ENCODE data around the gene NSL1. TPM values are rescaled to one million over a fixed set of nuclear protein-coding genes. Genes with fewer than 3 reads are reported as not detected.
A peak's percentile ranks its signal among the peaks of the same experiment; 100 is the strongest.

The NSL1 gene
- total and polyA plus RNA-seq, 2 donors (not counting 1 experiment from before 2014, with no cell fraction given), result 21.4 to 24.4 TPM

DNA sequence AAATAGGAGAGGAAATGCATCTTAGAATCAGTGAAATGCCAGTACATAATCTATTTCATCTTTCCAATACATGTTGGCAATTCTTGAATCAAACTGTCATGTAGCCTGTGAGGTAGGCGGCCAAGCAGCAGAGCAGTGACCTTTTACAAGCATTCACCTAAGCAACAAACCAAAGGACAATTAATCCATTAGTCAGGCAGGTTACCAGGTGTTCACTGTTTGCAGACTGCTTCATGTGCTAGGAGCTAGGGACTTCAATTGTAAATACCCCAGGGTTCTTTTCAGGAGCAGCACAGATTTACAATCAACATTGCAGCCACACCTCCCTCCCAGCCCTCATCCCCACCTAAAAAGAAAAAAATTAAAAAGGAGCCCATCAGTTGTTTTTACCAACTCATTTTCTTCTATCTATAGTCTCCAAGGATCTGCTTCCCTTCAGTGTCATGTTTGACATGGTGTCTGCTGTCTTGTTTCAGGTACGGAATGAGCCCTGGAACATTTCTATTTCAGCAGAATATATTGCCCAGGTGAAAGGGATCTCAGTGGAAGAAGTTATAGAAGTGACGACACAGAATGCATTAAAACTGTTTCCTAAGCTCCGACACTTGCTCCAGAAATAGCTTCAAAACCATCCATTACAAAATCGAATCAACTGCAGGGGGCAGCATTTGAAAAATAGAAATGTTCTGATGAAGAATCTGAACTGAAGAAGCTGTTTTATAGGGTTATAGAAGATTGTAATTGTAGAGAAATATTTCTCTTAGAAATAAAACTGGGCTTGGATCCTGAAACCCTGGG is 23.2 kb upstream of the NSL1 start:
- H3K27me3 ChIP-seq (ENCODE audit: control insufficient read depth, insufficient read depth, low read length), result no peaks in the 10 kb centered on the region
- H4K20me1 ChIP-seq (ENCODE audit: control insufficient read depth, extremely low read depth, insufficient read depth, low read length), result no peaks in the 10 kb centered on the region
- H3K36me3 ChIP-seq (ENCODE audit: control insufficient read depth, insufficient read depth, low read length), result no peaks in the 10 kb centered on the region
- H3K4me1 ChIP-seq (ENCODE audit: control insufficient read depth, extremely low read depth, insufficient read depth, low read length), result no peaks in the 10 kb centered on the region
- no peak overlapping the region for H3K27ac ChIP-seq (ENCODE audit: insufficient read depth, low read length)
- no peak overlapping the region for H3K9ac ChIP-seq (ENCODE audit: insufficient read depth, low read length)
- H3K9me3 ChIP-seq (ENCODE audit: control insufficient read depth, insufficient read depth, low read depth, low read length), result no peaks in the 10 kb centered on the region
- peak in 1 of 2 donors; percentile 25 for DNase-seq (ENCODE audit: low read depth in 2 of 2)
- no peak overlapping the region for H3K4me2 ChIP-seq (ENCODE audit: extremely low read depth, insufficient read depth, low read length)
- H3K79me2 ChIP-seq (ENCODE audit: control insufficient read depth, insufficient read depth, low read length), result no peaks in the 10 kb centered on the region
- no peak overlapping the region for H3K4me3 ChIP-seq (replicated peaks in 1 of 4; ENCODE audit: control extremely low read depth in 1 of 4, insufficient read depth in 1 of 4, low read depth in 3 of 4, low read length in 4 of 4)
- H2AFZ ChIP-seq (ENCODE audit: low read length), result no peak overlapping the region
- TF ChIP-seq CTCF (conservative IDR thresholded peaks at IDR 0.05 in 1 of 2, IDR thresholded peaks at IDR 0.05 in 1 of 2; ENCODE audit: low read depth in 1 of 2, low read length in 2 of 2) (peak; percentile 24 to 41), EZH2 (IDR thresholded peaks at IDR 0.05; ENCODE audit: low read length, missing control alignments) (no peak)

- Histone ChIP-seq H3K9ac (ENCODE audit: insufficient read depth, low read length) (no peak overlapping the region), H3K9me3 (ENCODE audit: control insufficient read depth, insufficient read depth, low read depth, low read length) (no peaks in the 10 kb centered on the region), H3K4me3 (replicated peaks in 1 of 4; ENCODE audit: control extremely low read depth in 1 of 4, insufficient read depth in 1 of 4, low read depth in 3 of 4, low read length in 4 of 4) (no peak overlapping the region), H2AFZ (ENCODE audit: low read length) (no peak overlapping the region), H3K27ac (ENCODE audit: insufficient read depth, low read length) (no peak overlapping the region), H3K79me2 (ENCODE audit: control insufficient read depth, insufficient read depth, low read length) (no peaks in the 10 kb centered on the region), H3K4me2 (ENCODE audit: extremely low read depth, insufficient read depth, low read length) (no peak overlapping the region), H3K4me1 (ENCODE audit: control insufficient read depth, extremely low read depth, insufficient read depth, low read length) (no peaks in the 10 kb centered on the region), H3K27me3 (ENCODE audit: control insufficient read depth, insufficient read depth, low read length) (no peaks in the 10 kb centered on the region), H3K36me3 (ENCODE audit: control insufficient read depth, insufficient read depth, low read length) (no peaks in the 10 kb centered on the region), H4K20me1 (ENCODE audit: control insufficient read depth, extremely low read depth, insufficient read depth, low read length) (no peaks in the 10 kb centered on the region)
- TF ChIP-seq EZH2 (IDR thresholded peaks at IDR 0.05; ENCODE audit: low read length, missing control alignments), result no peak
- TF ChIP-seq CTCF (conservative IDR thresholded peaks at IDR 0.05 in 1 of 2, IDR thresholded peaks at IDR 0.05 in 1 of 2; ENCODE audit: low read depth in 1 of 2, low read length in 2 of 2), result no peak
- DNase-seq (ENCODE audit: low read depth in 2 of 2), result no peak
Measured at GRCh38 chr1:212805767-212806166, 14.2 kb upstream of the NSL1 start.

- H3K9me3 ChIP-seq (ENCODE audit: control insufficient read depth, insufficient read depth, low read depth, low read length), result no peaks in the 10 kb centered on the region
- no peak for TF ChIP-seq EZH2 (IDR thresholded peaks at IDR 0.05; ENCODE audit: low read length, missing control alignments)
- TF ChIP-seq CTCF (conservative IDR thresholded peaks at IDR 0.05 in 1 of 2, IDR thresholded peaks at IDR 0.05 in 1 of 2; ENCODE audit: low read depth in 1 of 2, low read length in 2 of 2), result no peak
- H2AFZ ChIP-seq (ENCODE audit: low read length), result no peak overlapping the region
- no peak overlapping the region for H3K9ac ChIP-seq (ENCODE audit: insufficient read depth, low read length)
- H3K4me2 ChIP-seq (ENCODE audit: extremely low read depth, insufficient read depth, low read length), result no peak overlapping the region
- DNase-seq (ENCODE audit: low read depth in 2 of 2), result peak; percentile 4 to 6
- no peaks in the 10 kb centered on the region for H3K79me2 ChIP-seq (ENCODE audit: control insufficient read depth, insufficient read depth, low read length)
- H3K4me3 ChIP-seq (replicated peaks in 1 of 4; ENCODE audit: control extremely low read depth in 1 of 4, insufficient read depth in 1 of 4, low read depth in 3 of 4, low read length in 4 of 4), result no peak overlapping the region
- no peaks in the 10 kb centered on the region for H3K27me3 ChIP-seq (ENCODE audit: control insufficient read depth, insufficient read depth, low read length)
- peaks cover 2% of the 10 kb centered on the region for H3K36me3 ChIP-seq (ENCODE audit: control insufficient read depth, insufficient read depth, low read length)
- peaks cover 5% of the 10 kb centered on the region for H3K4me1 ChIP-seq (ENCODE audit: control insufficient read depth, extremely low read depth, insufficient read depth, low read length)
- no peaks in the 10 kb centered on the region for H4K20me1 ChIP-seq (ENCODE audit: control insufficient read depth, extremely low read depth, insufficient read depth, low read length)
- H3K27ac ChIP-seq (ENCODE audit: insufficient read depth, low read length), result no peak overlapping the region
Measured at GRCh38 chr1:212797681-212798080, 6.1 kb upstream of the NSL1 start.

Measured in fibroblast of lung (primary cell).